Stimulated activated CD4-positive, alpha-beta T cell treated with anti-CD3 and anti-CD28 coated beads, Interleukin-1b, Interleukin-23, amount 100 ng/mL, for 4 hours (primary cell): ENCODE results near the gene MXI1.
"Not testable (repeated sequence)": the region's sequence is repeated elsewhere in the genome, so short reads cannot be mapped to it uniquely, and the experiment has no call there.

Experiments
- DNase-seq, 2 donors: peaks; one replicate each; pipeline ENCODE4 v3.0.0-alpha.2; 2020; ENCODE audit warnings: low read depth in 2 of 2

MXI1 gene

DNA sequence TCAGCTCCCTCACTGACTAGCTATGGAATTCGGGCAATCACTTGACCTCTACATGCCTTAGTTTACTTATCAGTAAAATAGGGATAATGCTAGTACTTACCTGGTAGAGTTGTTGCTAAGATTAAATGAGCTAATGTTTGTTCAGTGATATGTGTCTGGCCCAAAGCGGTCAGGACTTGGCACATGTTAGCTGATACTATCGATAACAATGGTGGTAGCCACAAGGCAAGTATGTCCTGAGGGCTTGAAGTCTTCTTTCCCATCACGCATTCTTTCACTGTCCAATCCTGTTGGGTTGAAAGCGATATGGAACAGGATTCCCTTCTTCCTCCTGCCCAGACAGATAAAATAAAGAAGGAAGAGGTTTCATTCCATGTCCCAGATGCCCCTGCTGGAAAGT, 25.5 kb upstream of the MXI1 start:
- no peak for DNase-seq

DNA sequence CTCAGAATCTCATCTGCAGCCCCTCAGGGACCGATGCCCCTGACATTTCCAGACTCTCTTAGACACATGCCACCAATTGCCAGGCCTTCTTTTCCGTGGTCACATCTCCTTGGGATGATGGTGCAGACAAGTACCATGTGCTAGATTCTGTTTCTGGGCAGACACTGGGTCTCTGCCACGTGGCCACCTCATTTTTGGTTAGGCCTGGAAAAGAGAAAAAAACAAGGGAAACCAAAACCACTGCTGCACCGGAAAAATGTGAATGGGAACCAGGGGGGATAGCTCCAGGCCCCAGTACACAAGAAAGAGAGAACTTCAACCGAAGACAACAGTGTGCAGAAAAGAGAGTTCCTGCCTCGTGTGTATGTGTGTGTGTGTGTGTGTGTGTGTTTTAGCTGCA, 23.0 kb upstream of the MXI1 start:
- DNase-seq, result no peak

DNA sequence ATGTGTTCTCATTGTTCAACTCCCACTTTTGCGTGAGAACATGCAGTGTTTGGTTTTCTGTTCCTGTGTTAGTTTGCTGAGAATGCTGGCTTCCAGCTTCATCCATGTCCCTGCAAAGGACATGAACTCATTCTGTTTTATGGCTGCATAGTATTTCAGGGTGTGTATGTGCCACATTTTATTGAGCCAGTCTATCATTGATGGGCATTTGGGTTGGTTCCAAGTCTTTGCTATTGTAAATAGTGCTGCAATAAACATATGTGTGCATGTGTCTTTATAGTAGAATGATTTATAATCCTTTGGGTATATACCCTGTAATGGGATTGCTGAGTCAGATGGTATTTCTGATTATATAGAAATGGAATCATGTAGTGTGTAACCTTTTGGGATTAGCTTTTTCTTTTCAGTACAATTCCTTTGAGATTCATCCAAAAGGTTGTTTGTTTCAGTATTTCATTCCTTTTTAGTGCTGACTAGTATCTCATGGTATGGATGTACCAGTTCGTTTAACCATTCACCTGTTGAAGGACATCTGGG, 21.7 kb upstream of the MXI1 start:
- DNase-seq, result not testable (repeated sequence)

DNA sequence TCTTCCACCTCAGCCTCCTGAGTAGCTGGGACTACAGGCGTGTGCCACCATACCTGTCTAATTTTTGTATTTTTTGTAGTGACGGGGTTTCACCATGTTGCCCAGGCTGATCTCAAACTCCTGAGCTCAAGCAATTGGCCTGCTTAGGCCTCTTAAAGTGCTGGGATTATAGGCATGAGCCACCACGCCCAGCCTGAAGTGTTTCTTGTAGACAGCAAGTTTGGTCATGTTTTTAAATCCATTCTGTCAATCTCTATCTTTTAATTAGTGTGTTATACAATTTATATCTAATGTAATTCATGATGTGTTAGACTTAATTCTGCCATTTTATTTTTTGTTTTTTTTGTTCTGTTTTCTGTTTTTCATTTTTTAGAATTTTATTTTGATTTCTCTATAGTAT, 17.2 kb upstream of the MXI1 start:
- no peak for DNase-seq

DNA sequence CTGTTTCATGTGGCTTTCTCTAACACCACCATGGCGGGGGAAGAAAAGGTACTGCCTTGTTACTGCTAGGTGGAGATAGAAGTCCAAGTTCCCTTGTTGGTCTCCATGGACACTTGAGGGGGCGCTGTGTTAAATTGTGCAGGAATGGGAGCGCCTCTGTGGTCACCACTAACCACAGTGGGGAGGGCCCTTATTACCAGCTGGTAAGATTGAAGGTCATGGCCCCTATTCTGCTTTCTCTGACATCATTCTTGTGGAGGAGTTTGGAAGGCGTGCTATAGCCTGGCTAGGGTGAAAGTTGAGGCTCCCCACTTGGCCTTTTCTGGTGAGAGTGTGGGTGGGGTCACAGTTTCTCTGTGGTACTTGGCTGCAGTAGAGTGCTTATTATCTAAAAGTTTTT, 14.9 kb upstream of the MXI1 start:
- no peak for DNase-seq

DNA sequence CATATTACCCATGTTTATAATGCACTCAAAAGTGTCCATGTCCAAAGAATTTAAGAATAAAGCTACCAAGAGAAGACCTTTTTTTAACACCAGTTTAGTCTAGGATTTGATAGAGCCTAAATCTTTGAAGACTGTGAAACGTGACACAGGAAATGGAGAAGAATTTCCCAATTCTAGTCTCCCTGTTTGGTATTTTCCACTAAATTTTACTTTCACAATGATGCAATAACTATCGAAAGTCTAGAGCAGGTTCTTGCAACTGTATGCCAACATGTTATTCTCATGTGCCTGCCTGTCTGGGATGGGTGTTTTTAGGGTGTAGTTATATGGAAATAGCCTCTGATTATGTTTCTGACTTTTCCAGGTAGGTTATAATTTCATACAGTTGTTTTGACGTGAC, 6.9 kb upstream of the MXI1 start:
- no peak for DNase-seq

DNA sequence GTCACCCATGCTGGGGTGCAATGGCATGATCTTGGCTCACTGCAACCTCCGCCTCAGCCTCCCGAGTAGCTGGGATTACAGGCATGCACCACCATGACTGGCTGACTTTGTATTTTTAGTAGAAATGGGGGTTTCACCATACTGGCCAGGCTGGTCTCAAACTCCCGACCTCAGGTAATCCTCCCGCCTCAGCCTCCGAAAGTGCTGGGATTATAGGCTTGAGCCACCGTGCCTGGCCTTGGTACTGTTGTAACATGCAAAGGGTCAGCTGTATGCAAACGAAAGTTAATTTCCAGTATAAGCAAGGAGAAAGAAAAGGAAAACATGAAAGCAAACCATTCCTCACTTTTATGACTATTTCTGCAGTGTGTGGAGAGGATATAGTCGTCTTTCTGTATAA, 6.4 kb upstream of the MXI1 start:
- not testable (repeated sequence) for DNase-seq

DNA sequence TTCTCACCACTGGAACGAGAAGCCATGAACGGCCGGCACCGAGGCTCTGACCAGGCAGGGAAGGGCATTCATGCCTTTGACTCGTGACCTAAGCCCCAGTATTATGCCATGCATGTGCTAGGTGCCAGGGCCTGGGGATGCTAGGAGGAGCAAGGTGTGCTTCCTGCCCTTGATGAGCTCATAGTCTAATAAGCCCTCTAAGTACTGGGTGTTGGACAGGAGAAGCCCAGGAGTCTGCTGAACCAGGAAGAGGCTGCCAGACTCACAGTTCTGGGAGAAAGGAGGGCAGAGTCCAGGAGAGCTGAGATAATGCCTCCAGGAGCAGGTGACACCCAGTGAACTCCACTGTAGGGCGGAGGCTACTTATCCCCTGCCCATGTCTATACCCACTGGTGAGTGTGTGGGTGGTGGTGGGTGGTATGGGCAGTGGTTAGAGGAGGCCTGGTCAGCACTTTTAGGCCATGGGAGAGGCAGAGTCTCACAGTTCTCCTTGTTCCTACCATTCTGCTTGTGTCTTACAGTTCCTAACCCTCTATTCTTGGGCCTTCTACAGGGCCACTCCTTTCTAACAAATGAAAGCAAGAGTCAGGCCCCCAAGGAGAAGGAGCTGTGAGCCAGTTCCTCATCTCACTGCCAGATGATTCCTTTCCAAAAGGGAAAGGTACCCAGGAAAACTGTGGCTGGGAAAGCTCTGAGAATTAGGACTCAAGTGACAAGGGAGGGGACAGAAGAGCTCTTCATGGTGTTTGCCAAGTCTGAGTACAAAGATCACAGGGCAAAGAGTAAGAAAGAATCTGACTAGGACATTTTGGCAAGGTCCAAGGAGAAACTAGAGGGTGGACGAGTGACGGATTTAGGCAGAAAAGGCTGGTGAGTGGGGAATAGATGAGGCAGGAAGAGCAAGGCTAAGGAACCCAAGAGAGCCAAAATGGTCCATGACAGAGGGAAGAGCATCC, 3.6 kb upstream of the MXI1 start:
- no peak for DNase-seq

DNA sequence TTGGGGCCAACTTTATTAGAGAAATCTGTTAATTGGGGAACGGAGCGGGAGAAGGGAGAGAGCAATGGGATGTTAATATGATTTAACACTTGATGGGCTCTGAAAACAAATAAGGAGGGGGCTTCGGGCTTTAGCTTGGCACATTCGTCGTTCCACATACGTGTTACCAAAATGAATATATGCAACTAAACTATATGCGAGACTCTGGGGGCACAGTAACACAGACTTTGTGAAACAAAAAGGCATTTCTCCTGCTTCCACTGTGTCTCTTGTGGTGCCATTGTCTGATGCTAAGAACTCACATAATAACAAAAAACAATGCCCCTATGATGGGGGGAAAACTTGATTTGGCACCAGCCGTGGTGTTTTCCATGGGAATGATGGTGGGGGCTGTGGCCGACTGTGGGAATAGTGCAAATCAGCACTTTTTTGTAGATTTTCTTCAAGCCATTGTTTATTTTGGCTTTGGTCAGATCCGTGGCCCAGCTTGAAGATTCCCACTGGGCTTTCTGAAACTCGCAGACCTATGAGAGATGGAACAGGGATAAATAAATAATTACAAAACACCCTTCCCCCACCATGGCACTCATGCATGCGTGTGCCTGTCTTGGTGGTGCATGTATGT, 2.2 kb upstream of the MXI1 start:
- DNase-seq, result no peak

DNA sequence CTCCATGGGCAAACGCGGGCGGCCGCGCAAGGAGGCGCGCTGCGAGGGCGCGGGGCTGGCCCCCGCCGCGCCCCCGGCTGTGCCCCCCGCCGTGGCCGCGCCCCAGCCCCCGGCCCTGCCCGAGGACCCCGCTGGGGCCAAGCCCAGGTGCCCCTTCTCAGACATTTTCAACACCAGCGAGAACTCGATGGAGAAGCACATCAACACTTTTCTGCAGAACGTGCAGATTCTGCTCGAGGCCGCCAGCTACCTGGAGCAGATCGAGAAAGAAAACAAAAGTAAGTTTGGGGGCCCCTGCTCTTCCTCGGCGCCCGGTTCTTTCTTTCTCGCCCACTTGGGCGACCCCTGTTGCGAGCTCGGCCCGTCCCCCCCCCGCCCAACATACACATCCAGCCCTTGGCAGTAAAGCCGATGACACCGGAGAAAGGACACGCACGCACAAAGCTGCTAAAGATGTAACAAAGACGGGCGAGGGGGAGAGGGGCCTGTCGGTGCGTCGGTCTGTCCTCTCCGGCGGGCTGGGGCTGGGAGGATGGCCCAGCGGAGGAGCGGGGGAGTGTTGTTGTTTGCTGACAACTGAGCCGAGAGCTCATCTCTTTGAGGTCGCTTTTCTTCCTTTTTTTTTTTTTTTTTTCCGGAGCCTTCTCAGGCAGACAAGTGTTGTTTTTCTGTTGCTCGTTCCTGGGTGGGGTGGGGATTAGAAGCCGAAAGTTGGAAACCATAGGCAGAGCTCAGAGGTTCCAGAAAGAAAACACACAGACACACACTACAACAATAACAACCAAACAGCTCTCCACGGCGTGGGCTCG, 604 bp downstream of the MXI1 start:
- DNase-seq, result peak in 1 of 2 donors; percentile 19

DNA sequence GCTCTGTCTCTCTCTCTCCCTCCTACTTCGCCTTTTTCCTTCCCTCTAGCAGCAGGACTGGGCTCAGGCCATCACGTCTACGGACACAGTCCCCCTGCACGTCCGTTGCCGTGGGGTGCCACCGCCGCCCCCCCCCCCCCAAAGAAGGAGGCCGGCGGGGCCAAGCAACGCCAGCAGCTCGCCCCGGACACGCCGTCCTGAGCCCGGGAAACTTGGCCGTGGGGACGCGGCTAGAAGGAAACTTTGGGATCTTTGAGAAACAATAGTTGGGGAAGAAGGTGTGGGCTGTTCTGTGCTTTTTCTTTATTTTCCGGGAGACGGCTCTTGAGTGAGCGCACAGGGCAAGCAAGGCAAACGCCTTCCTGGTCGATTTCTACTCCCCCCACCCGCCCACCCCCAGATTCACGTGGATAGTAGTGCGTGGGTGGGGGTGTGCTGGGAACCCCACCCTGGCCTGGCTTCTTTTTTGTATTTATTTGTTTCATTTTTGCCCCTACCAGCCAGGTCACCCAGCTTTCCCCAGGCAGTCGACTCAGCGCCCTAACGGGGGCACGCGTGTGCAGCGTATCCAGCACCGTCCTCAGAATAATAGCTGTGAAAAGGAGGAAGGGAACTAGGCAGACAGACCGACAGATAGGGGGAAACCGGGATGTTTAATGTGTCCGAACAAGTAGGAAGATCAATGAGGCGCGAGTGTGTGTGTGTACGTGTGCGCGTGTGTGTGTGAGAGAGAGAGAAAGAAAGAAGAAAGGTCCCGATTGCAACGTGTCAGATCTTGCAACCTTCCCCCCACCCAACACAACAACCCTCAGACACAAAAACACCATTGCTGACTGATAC, 1.4 kb downstream of the MXI1 start:
- peak in 1 of 2 donors; percentile 14 for DNase-seq

DNA sequence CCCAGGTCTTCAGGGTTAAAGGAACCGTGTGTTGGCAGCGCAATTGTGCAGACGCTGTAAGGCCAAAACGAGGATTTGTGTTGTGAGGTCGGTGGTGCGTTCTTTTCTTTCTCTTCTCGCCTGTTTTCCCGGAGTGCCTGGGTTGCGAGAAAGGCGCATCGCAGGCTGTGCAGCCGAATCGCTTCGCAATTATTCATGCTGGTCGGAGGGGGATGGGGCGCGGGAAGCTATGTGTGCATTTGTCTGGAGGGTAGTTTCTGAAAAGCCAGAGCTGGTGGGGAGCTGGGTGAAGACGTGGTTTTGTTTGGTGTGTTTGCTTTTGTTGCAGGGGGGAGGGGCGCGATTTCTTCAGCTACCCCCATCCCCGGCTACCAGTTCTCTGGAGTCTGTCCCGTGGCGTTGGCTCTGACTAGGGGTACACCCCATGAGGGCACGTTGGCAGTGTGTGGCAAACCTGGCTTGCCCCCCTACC, 2.1 kb downstream of the MXI1 start:
- DNase-seq, result peak; percentile 32 to 50

DNA sequence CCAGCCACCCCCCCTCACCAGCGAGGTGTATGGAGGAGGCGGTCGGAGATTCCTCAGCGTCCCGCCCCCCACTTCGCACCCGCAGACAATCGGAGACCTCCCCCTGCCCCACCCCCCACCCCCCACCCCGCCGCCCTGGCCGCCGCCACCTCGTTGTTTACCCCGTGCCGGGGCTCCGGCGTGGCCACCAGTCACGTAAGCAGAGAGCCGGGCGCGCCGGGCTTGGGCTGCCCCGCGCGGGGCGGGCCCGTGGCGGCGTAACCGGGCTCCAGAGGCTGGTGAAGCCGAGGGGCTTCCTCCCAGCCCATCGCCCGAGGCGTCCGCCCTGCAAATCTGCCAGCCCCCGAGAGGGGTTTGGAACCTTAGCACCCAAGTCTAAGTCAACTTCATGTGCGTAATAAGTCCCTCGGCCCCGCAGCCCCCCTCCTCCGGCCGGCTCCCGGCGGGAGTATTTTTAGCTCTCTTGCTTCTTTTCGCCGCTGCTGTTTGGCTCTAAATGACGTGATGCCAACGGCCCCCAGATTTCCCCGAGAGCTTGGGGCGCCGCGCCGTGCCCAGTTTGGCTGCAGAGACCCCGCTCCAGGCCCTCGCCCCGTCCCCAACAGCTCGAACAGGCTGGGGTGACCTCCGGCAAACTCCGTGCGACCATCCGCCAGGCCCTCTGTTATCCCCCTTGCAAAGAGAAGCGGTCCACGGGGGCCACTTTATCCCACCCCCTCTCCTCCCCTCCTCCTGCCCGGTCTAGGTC, 2.7 kb downstream of the MXI1 start:
- peak in 1 of 2 donors; percentile 37 for DNase-seq

DNA sequence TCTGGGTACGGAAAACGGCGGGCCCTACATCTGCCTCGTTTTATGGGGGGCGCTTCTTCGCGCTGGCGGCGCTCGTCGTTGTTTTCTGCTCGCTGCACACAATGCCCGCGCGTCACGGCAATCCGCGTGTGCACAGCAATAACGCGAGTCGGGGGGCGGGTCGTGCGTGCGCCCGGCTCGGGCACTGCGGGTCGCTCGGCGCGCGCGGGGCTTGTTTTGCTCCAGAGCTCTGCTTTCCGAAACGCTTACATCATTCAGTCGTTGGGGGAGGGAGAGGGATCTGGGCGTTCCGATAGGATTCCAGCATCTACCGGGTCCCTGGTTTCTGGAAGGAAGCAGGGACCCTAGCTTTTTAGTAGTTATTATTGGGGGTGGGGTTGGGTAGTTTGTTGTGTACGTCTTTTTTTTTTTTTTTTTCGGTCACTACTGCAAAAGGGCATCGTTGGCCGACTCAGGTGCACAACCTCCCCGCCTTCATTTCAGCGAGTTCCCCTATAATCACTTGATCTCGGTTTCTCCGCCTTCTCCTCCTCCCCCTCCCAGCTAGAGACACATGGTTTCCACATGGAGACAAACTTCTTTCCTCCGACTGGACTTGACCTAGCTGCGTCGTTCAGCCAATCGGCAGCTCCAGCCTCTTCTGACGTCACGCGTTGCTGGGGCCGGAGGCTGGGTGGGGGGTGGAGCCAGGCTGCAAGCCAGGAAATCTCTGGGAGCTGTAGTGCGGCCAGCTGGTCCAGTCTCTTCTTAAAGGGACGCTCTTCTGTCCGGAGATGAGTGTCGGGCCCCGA, 3.5 kb downstream of the MXI1 start:
- DNase-seq, result peak; percentile 80 to 90

DNA sequence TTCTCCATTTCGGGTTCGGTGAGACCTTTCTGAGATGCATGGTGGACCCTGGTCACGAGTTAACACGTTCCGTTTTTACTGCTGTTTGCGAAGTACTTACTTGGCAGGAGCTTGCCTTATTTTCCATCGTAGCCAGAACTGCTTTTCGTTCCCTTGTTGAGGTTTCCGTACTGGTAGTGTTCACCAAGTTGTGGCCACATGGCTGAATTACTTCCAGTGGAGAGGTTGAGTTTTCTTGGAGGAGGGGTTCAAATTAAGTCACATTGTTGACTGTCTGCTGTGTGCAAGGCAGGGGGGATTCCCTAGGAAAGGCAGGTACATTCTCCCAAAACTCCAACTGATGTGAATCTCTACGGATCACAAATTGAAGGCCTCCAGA, 4.0 kb downstream of the MXI1 start:
- DNase-seq, result no peak

DNA sequence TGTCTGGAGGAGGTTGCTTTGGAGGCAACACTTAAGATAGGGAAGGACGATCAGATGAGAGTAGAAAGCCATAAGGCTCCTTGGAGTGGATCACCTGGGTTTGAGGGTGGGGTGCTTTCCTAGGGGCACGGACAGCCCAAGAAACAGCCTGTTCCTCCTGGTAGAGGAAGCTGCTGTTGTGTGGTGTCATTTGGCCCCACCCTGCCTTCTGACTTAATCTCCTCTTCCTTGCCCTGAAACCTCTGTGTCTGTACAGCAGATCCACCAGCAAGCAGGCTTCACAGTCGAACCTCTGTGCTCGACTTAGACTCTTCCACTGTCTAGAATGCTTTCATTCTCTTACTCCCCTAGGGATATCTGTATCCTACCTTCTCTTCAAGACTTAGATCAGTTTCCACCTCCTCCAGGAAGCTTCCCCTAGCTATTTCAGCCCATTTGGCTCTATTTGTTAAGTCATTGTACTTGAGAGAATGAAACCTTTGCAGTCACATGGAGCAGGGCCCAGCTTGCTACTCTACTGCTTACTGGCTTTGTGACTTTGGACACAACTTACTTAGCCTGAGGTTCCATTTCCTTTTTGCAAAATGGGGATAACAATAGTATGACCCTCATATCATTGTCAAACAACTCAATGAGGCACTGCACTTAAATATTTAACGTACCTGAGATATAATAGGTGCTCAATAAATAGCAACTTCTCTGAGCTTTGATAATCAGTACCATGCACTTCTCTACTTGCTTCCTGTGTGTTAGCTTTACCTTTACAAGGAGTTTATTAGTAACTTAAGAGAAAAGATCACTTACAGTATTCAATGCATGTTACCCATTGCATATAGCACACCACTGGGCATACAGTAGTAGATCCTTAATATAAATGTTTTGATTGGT, 5.0 kb downstream of the MXI1 start:
- peak in 1 of 2 donors; percentile 11 for DNase-seq

DNA sequence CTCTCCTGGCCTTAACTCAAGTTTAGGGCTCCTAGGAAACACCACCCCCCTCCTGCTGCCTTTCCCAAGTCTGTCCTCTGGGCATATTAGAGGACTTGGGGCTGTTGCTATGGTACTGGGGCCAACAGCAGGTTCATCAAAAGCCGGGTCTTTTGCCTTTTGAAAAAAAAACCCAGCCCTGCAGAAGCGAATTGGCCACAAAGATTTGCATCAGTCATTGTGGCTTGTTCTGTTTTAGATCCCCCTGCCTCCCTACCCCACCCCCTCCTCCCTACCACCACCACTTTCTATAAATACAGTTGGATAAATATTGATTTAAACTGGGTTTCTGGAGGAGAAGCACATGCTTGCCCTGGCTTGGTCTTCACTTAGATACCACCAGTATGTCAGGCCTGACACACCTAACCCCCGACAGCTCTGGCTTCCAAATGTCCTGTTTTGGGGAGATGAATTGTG, 7.0 kb downstream of the MXI1 start:
- no peak for DNase-seq
